Activated CD8-positive, alpha-beta memory T cell treated with anti-CD3 and anti-CD28 coated beads, Interleukin-2, amount 10 ng/mL, durations not matched to agents 7 days and 5 days (primary cell): Measurements from ENCODE around the gene HAUS3. TPM values are rescaled to one million over a fixed set of nuclear protein-coding genes. Genes with fewer than 3 reads are reported as not detected.

Experiments used
- ATAC-seq: fragments of 150-1000 bp; cut with Tn5 transposase; one replicate; pipeline ENCODE4 v1.10.0; 2021; ENCODE audit warnings: moderate library complexity
- CTCF ChIA-PET: fragments of 350-600 bp; sonication (Branson Sonifier 250); formaldehyde crosslinking; loops from one replicate; lab custom pipeline; 2021; ENCODE audit warnings: antibody characterized with exemption; lab: Charles Lee
- DNase-seq: peaks from one replicate; pipeline ENCODE4 v3.0.0-alpha.2; 2020
- H3K27ac Mint-ChIP-seq: one replicate; pipeline ENCODE4 v1.8.0; 2021; ENCODE audit warnings: mild to moderate bottlenecking, mixed read lengths
- H3K27me3 Mint-ChIP-seq: one replicate; pipeline ENCODE4 v1.8.0; 2021; ENCODE audit warnings: mixed read lengths
- H3K36me3 Mint-ChIP-seq: one replicate; pipeline ENCODE4 v1.8.0; 2021; ENCODE audit warnings: mild to moderate bottlenecking, mixed read lengths
- H3K4me1 Mint-ChIP-seq: one replicate; pipeline ENCODE4 v1.8.0; 2021; ENCODE audit warnings: mixed read lengths
- H3K4me3 Mint-ChIP-seq: one replicate; pipeline ENCODE4 v1.8.0; 2021; ENCODE audit warnings: mild to moderate bottlenecking, moderate library complexity, mixed read lengths
- H3K9me3 Mint-ChIP-seq: one replicate; pipeline ENCODE4 v1.8.0; 2022; ENCODE audit warnings: low read depth, mixed read lengths
- total RNA-seq, 2 experiments: library from RNA; stranded (reverse); gene quantifications; one replicate each; pipeline ENCODE4 v1.2.3, GENCODE V29; 2021

The HAUS3 gene
- total RNA-seq, 2 experiments from 2014 or later, result 29.8 to 34.5 TPM

- CTCF ChIA-PET, result interaction anchor here (0.8 to 1.4 kb wide), 2 partner anchors 17 to 40 kb away, joined by 3 read pairs; no protein-coding TSS in a partner anchor
- Mint-ChIP-seq H3K36me3 (peaks cover 15% of the 10 kb centered on the region), H3K9me3 (no peaks in the 10 kb centered on the region), H3K27me3 (no peaks in the 10 kb centered on the region), H3K27ac (no peak overlapping the region), H3K4me1 (peaks cover 6% of the 10 kb centered on the region), H3K4me3 (no peak overlapping the region)
- ATAC-seq, result no peak
- DNase-seq, result no peak
Measured at GRCh38 chr4:2180410-2180809, 61.5 kb downstream of the HAUS3 start.

- Mint-ChIP-seq H3K27ac (no peak overlapping the region), H3K9me3 (no peaks in the 10 kb centered on the region), H3K36me3 (peaks cover 13% of the 10 kb centered on the region), H3K4me1 (peaks cover 6% of the 10 kb centered on the region), H3K4me3 (no peak overlapping the region), H3K27me3 (no peaks in the 10 kb centered on the region)
- CTCF ChIA-PET, result interaction anchor here (1.4 kb wide), 1 partner anchor 18 kb away, joined by 3 read pairs; no protein-coding TSS in a partner anchor
- ATAC-seq (no peak), DNase-seq (no peak)
Measured at GRCh38 chr4:2179717-2180116, 62.2 kb downstream of the HAUS3 start.

- CTCF ChIA-PET, result no interaction called here
- Mint-ChIP-seq H3K9me3 (no peaks in the 10 kb centered on the region), H3K27ac (no peak overlapping the region), H3K36me3 (peaks cover 13% of the 10 kb centered on the region), H3K4me3 (no peak overlapping the region), H3K27me3 (no peaks in the 10 kb centered on the region), H3K4me1 (peaks cover 4% of the 10 kb centered on the region)
- ATAC-seq, result no peak
- DNase-seq, result no peak
Measured at GRCh38 chr4:2178986-2179385, 62.9 kb downstream of the HAUS3 start.

Other genes with a start within 250 kb of the HAUS3 start
- gene NELFA, start 233.1 kb downstream of the HAUS3 start, total RNA-seq, result 10 to 100 TPM; 40.1 to 42.6 TPM
- under 1 TPM; 0.09 to 0.40 TPM for gene NAT8L, start 182.8 kb downstream of the HAUS3 start, total RNA-seq
- gene POLN, start within 50 bp of the HAUS3 start, total RNA-seq, result 1 to 10 TPM; 5.5 to 5.6 TPM
- gene MXD4, start 20.0 kb upstream of the HAUS3 start, total RNA-seq, result 10 to 100 TPM; 13.7 to 14.3 TPM
- gene ZFYVE28, start 176.5 kb upstream of the HAUS3 start, total RNA-seq, result 10 to 100 TPM; 12.5 to 30.3 TPM
- not detected for gene CFAP99, start 176.8 kb upstream of the HAUS3 start, total RNA-seq
- gene RNF4, start 227.0 kb upstream of the HAUS3 start, total RNA-seq, result 100 to 1,000 TPM; 108 to 116 TPM